HG03196 (cell line): ENCODE measurements around the gene LARGE1.

Experiments used
- ATAC-seq: cut with Tn5 transposase; IDR thresholded peaks from one replicate; pipeline ENCODE4 v1.9.1; 2021; ENCODE audit not compliant: unreplicated experiment

LARGE1 gene

DNA sequence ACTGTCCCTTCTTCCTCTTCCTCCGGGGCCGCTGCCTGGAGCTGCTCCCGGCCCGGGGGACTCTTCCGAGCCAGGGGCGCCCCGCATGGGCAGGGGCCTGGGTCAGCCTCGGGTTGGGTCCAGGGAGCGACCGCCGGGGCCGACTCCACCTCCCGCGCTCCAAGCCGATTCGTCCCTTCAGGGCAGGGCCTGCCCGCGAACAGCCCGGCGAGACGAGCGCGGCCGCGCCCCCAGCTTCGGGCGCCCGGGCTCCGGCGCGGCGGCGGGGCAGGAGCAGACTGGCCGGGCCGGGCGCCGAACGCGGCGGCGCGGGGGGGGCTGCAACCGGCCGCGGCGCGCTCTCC is at the start of gene LARGE1:
Gene LARGE1 (minus strand): TSS at position 280 of the 344 bp plus-strand sequence.
- no peak for ATAC-seq

DNA sequence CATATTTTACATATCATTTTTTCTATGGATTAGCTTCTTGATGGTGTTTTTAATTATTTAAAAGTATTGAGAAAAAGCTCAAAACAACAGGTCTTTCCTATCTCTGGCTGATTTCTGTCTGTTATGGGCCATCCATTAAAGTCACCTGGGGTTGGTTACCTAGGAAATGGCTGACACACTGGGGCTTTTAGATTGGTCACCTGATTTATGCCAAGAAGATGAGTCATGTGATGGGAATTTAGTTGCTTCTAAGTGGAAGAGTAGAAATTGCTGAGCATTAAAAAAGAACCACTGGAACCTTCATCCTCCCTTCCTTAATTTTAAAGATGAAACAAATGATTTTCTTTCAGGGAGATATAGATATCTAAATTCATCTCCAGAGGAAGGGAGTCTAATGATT is 48.8 kb upstream of the LARGE1 start:
- ATAC-seq: no peak

DNA sequence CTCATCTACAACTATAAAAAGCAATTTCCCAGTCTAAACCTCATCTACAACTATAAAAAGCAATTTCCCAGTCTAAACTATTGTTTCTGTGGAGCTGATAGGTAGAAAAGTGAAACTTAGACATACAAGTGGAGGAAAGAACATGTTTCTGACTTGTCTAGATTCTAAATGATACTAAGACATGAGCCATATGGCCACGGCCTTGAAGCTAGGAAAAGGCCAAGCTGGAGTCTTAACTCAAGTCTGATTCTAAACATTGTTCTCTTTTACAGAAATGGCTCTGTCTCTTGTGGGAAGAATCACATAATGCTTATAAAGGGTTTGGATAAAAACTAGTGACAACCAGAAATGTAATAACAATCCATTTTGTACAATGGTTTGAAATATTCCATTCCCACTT is 43.8 kb upstream of the LARGE1 start:
- no peak for ATAC-seq

DNA sequence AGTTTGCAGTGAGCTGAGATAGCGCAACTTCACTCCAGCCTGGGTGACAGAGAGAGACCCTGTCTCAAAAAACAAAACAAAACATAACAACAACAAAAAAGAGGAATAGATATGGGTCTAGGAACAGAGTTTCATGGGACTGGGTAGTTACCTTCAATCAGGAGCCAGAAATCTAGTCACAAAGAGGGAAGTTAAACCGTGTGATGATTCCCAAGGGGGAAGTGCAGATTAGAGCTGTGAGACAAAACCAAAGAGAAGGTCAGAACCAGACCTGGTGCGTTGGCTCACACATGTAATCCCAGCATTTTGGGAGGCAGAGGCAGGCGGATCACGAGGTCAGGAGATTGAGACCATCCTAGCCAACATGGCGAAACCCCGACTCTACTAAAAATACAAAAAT is 42.1 kb upstream of the LARGE1 start:
- ATAC-seq: no peak

DNA sequence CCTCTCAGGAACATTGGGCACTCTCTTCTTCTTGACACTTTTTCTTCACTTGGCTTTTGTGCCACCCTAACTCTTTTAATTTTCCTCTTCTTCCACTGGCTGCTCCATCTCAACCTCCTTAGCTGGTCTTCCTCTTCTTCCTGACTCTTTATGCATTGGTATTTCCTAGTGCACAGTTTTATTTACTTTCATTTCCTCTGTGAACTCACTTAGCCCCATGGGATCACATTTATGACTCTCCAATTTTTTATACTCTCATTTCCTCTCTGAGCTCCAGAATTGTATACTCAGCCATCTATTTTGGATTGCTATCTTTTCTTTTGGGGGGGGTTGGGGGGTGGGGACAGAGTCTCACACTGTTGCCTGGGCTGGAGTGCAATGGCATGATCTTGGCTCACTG is 38.5 kb upstream of the LARGE1 start:
- no peak for ATAC-seq

DNA sequence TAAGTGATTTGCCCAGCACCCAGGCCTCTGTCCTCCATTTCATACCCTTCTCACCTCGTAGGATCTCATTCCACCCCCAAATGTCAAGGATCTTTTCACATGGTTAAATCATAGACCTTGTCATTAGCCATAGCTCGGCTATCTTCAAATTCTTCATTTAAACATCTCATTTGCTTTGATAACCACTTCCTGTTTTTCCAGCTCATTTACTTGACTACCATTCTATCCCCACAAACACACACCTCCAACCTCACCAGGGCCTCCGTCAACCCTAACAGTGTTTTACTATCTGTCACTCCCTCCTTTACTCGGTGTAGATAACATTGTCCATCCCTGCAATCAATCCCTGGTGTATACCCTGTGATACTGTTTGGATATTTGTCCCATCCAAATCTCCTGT is 36.8 kb upstream of the LARGE1 start:
- no peak for ATAC-seq

DNA sequence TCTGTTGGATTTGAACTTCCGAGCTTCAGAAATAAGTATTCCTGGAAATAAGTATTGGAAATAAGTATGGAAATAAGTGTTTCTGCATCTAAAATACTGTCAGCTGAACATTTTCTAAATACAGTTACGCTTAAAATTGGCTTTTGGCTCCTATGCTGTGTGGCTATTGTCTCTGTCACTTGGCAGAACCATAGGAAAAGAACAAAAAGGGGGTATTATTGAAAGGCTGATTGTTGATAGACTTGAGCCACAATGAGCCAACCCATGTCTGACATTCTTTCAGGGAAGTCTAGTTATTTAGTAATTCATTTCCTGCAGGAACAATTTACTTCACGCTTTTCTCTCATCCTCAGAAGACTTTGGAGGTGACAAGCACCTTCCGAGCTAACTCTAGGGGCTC is 32.5 kb upstream of the LARGE1 start:
- ATAC-seq: no peak

DNA sequence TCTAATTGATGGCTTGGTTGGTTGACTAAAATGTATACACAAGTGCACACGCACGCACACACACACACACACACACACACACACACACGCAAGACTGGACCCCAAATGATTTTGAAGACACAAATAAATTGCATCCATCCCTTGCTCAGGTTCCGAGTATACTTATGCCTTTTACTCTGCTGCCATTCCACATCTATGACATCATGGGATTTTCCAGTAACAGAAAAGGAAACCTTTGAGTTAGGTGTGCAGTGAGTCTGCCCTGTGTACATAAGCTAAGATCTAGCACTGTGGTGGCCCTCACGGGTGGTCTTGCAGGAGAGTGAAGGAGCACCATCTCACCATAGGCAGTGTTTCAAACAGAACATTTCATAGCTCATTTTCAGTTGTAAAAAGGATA is 20.5 kb upstream of the LARGE1 start:
- ATAC-seq: no peak

DNA sequence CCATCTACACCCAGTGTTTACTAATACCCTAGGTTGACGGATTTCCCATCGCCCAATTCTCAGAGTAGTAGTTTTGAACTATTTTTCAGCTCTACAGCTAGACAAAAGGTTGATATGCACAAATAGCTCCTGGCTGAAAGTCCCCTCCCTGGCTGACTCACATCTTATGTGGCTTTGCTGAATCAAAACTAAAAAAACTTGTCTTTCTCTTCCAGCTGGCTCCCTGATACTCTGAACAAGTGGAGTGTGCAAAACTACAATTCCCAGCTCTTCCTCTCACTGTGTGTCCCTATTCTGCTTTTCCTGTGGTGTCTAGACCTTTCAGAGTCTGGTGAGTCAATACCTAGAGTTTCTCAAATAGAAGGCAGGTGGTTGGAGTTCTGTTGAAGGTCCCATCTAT is 12.7 kb upstream of the LARGE1 start:
- ATAC-seq: no peak

DNA sequence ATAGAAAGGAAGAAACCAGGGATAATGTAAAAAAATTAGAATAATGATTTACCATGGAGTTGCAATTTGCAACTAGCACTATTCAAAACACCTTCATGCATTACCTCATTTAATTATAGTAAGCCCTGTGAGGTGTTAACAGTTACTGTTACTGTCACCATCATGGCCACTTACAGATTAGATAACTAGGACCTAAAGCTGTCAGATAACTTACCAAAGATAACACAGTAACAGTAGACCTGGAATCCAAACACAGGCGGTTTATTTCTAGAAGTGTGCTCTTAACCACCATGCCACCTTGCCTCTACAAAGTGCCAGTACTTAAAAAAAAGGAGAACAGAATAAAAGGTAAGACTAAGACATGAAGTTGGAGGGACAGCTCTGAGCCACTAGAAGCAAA is 11.1 kb upstream of the LARGE1 start:
- no peak for ATAC-seq

DNA sequence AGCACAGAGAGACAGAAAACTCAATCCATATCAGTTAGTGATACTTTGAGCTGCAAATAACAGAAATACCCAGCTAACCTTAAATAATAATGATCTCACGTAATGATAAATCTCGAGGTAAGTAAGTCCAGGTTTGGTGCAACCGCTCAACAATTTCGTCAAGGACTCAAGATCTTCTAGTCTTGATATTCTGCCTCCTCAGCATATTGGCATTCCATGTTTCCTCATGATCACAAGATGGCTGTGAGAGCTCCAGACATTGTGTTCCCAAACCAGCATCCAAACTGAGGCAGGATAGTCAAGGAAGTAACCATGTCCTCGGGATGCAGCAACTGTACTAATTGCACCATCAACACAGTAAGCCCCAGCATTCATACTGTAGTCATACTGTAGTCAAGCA is 7.5 kb upstream of the LARGE1 start:
- ATAC-seq: no peak

DNA sequence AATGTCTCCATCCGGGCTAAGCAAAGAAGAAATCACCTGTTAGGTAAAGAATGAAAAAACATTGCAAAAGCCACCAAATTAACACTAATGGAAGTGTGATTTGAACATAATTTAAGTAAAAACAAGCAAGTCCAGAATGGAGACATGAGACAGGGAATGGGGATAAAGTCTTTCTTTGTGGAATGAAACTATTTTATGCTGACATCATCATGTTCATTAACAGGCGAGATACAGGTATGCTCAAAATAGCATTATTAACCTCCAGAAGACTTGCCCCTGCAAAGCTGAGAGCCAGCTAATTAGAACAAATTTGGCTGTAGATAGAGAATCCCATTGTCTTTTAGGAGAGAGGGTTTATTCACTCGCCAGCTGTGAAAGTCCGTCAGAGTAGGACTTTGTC is 4.9 kb upstream of the LARGE1 start:
- ATAC-seq: no peak

DNA sequence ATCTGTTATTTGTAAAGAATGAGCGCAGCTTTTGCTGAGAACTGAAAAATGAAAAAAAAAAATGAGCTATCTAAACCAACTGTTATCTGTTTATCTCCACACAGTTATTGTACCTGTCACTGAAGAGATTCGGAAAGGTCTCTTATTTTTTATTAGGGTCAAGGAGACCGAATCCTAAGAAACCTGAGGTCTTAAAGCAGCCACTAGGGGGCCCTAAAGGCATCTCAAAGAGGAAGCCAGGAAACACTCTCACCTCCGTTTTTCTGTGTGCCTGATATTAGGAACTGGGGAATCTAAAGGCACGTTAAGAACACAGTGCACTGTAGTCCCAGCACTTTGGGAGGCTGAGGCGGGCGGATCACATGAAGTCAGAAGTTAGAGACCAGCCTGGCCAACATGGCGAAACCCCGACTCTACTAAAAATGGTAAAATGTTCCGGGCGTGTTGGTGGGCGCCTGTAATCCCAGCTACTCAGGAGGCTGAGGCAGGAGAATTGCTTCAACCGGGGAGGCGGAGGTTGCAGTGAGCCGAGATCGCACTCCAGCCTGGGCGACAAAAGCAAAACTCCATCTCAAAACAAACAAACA is 3.5 kb upstream of the LARGE1 start:
- no peak for ATAC-seq

DNA sequence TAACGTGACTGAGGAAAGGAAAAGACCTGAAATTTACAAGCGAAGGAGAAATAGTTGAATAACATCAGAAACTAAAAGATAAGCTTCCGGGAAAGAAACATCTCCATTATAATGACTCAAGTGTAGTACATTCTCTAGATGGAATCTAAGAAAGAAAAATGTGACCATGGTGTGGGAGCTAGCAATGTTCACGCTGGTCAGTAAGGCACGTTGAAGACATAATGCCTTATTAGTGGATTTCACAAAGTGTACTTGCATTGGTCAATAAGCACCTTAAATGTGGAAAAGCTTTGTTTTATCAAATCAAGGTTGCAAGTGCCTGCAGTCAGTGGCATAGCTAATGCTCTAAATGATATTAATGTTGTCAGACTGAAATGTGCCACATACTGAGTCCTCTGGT is 2.8 kb upstream of the LARGE1 start:
- ATAC-seq: no peak

DNA sequence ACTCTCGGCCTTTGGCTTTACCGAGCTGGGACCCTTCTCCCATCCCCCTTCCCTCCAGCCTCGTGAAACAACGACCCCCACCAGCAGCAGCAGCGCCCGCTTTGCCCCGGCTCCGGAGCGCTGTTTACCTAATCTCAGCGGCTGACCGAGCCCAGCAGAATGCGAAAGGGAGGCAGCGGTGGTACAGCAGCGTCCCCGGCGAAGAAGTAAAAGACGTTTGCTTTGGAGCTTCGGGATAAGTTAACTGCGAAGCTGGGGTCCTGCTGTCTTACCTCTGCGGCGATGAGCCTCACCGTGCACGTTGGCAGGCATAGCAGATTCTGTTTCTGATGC is 2.0 kb upstream of the LARGE1 start:
- ATAC-seq: no peak

DNA sequence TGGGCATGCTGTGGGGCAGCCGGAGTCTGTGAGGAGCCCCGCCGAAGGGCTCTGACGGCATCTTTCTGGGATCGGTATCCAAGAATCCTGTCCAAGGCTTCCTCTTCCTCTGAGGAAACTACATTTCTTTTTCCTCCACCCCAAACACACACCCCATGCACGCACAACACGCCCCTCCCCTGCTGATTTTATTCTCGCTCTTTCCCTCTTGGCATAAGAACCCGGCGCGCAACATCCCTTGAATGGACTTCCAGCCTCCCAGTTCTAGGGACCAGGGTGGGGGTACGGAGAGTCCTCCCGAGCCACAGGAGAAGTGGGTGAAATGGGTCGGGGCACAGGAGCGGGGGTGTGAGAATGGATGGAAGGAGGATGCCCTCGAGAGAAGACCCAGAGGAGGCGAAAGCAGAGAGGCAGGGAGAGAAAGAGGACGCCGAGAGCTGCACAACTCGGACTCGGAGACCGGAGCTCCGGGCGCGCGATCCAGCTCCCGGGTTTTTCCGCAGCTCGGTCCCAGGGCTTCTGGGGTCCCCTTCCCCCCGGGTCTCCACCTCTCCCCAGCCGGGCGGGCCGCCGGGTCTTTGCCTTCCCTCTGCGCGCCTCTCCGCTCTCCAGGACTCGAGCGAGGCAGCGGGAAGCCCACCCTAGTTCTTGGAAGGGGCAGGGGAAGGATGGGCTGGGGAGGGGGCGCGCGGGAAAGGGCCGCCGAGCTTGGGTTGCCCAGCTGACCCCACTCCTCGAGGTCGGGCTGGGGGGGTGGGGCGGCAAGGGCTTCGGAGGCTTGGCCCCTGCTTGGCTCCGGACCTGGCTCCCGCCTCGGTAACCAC is 1.5 kb upstream of the LARGE1 start:
- ATAC-seq: no peak

DNA sequence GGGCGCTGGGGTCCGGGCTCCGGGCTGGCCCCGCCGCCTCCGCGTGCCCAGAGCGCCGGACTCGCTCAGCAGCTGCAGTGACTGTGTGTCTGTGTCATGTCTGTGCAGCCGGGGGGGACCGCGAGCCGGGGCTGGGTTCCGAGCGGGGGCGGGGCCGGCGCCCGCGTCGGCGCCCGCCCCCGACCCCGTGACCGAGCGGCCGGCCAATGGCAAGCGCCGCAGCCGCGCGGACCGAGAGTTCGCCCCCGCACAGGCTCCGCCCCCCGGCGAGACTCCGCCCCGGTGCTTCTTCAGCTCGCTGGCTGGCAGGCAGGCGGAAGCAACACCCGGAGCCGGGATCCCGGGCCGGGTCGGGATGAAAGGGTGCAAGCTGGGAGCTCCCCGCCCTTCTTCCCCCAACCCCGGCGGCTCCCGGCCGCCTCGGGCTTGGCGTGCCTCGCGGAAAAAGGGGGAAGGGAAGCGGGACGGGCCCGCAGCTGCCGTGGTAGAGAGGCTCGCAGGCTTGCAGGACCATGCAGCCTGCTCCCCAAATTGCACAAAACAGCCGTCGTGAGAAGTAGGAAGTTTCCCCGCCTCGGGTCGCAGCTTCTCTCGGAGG is 750 bp upstream of the LARGE1 start:
- peak; percentile 54 for ATAC-seq

DNA sequence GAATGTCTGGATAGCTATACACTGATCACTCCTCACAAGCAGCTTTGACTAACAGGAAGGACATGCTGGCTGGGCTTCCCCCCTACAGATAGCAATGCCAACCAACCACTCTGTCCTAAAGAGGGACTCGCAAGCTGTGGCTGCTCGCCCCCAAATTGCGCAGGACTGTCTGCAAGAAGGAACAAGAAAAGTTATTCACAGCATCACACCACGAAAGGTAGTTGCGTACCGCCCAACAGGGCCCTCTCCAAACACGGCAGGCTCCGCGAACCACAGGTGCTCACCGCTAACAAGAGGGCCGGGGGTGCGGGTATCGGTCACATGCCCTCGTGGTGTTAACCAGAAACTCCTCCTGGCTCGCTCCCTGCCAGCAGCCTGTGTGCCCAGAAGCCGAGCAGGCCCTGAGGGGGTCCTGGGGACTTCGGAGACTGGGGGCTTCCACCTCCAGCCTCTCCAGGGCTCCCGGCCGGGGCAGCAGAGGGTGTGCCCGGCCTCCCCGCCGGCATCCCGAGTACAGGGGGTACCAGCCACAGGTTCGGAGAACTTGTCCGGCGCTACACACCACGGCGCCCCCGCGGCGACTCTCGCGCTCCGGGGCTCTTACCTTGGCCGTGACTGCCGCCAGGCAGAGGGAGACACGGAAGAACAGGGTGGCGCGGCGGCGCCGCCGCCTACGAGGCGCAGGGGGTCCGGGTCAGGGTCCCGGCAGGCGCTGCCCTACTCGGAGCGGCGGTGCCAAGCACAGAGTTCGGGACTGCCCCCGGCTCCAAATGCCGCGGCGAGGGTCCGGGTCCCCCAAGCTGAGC is 682 bp downstream of the LARGE1 start:
- ATAC-seq: no peak

DNA sequence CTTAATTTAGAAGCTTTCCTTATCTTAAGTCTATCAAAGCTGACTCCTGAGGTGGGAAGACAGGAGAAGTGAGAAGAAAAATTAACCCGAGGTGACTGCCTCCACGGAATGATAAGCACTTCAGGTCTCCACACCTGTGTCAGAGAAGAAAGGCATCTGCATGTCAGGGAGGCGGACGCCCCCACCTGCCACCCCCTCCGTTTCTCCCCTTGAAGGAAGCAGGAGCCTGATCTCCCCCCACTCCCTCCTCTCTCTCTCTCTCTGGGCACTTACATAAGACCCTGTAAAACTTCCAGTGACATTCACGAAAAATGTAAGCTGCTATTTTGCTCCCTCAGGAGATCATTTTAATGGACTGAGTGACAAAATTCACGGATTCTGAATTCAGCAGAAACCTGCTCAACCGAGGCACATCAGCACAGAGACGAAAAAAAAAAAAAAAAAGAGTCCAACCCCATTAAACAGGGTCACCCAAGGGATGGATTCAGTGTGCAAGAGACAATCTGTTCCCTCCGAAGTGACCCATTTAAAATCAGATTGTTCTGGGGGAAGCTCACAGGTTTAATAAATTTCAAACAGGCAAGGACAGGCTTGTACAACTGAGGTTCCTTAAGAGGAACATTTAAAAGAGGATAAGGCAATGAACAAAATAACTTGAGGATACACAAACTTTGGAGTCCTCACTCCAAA is 1.5 kb downstream of the LARGE1 start:
- no peak for ATAC-seq

DNA sequence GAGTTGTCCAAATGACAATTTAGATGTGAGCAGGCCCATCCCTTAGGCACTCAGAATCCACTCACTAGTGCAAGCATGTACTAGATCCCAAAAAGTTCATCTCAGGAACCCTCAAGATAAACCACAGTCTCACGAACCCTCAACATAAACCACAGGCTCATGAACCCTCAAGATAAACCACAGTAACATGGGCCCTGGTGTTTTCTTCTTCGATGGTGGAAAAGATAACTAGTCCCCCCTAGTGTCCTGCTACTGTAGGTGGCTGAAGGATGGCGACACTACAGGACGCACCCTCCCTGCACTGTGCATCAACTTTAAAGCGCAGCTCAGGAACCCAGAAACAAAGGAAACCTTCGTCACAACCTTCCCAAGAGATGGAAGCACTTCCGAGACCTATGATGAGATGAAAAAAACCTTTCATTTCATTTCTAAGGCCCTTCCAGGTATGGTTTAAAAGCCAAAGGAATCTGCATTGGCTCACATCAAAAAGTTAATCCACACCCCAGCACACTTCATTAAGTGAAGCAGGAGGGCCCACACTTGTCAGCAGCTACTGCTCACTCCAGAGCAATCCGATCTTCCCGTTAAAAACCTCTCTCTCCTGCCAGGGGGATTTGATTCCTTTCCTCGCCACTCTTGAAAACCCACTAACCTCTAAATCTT is 2.4 kb downstream of the LARGE1 start:
- no peak for ATAC-seq

DNA sequence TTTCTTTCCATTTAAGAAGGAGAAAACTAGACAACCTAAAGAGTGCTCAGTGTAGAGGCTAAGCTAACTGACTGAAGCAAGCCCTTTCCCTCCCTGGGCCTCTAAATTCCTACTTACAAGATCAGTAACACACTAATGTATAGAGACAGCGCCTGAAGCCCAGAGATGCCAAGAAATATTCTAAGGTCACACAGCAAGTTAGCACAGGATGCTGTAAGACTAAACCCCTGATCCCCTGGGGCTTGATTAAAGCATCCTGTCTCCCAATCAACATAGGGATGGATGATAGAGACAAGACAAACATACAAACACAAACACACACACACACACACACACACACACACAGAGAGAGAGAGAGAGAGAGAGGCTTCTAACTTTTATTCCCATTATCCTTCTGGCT is 5.6 kb downstream of the LARGE1 start:
- no peak for ATAC-seq
